Stimulated activated CD4-positive, alpha-beta T cell treated with anti-CD3 and anti-CD28 coated beads, Interleukin-4, amount 100 ng/mL, for 1 hour (primary cell): ENCODE data around the gene BHLHE41.
A peak's percentile ranks its signal among the peaks of the same experiment; 100 is the strongest.

Experiments
- DNase-seq: peaks from one replicate; pipeline ENCODE4 v3.0.0-alpha.2; 2020

The BHLHE41 gene

DNA sequence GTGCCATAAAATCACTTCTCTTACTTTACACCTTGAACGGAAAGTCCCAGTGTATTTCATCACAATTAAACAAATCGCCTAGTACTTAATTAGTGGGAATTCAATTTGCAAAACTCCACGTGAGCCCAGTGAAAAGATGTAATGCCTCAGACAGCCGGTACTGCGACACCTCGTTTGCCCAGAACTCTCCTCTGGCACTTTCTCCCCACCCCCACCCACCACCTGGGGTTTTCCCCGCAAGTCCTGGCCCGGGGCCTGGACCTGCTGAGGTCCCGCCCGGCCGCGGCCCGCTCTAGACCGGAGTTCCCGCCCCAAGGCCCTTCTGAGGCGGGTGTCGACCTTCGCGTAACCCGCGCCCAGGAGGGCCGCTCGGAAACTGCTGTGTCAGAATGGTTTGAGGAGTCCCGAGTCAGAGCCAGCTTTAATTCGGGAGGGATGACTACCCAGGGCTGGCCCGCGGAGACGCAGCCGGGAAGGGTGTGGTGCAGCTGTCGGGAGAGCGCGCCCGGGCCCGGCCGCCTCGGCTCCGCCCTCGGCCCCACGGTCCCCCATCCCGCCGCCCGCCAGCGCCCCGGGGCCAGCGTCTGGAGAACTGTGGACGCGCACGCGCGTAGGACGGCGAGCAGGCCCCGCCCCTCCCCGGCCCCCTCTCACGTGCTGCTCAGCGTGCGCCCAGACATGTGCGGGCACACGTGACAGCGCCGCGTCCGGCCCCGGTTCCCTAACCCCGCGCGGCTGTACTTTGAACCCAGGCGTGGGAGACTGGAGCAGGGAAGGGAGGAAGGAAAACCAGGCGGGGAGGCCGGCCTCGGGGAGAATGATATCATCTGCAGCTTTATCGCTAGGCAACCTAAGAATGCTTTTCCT is 10.8 kb downstream of the BHLHE41 start:
- peak; percentile 82 for DNase-seq

- no peak for DNase-seq
Measured at GRCh38 chr12:26113181-26113654, 11.6 kb downstream of the BHLHE41 start.

DNA sequence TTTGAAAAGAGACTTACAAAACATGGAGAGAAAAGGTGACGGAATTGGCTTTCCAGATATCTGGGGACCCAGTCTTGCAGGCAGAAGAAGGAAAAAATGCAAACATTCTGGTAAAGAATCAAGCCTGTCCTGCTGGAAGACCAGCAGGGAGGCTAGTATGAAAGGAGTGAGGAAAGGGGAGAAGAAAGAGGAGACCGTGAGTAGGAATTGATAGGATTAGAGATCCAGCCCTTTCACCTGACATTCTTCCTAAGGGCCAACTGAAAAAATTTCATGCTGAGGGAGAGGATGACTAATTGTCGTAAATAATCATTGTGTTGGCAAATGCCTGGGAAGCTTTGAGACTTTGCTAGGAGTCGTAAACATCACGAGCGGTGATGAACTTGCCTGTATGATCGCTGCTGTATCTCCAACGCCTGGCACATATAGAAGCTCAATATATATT is 12.1 kb downstream of the BHLHE41 start:
- no peak for DNase-seq

- no peak for DNase-seq
Measured at GRCh38 chr12:26112232-26112631, 12.6 kb downstream of the BHLHE41 start.

GRCh38 chr12:26109343-26109881 is 15.4 kb downstream of the BHLHE41 start:
- no peak for DNase-seq

DNA sequence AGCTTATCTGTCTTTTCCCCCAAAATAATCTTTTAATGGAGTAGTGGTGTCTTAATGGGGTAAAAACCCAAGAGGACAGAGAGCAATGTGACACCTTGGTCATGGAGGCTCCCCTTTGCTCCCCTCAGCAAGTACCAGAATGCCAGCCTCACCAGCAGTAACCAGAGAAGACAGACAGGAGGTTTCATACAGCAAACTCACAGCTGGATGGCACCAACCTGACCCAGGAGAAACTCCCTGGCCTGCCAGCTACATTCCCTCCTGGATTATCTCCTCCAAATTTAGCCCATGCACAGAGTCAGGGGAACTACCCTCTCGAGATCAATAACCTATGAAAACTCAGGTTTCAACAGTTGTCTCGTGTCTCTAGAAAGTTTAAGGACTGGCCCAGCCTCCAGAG is 15.9 kb downstream of the BHLHE41 start:
- no peak for DNase-seq

- DNase-seq = no peak
Measured at GRCh38 chr12:26106347-26106746, 18.5 kb downstream of the BHLHE41 start.

DNA sequence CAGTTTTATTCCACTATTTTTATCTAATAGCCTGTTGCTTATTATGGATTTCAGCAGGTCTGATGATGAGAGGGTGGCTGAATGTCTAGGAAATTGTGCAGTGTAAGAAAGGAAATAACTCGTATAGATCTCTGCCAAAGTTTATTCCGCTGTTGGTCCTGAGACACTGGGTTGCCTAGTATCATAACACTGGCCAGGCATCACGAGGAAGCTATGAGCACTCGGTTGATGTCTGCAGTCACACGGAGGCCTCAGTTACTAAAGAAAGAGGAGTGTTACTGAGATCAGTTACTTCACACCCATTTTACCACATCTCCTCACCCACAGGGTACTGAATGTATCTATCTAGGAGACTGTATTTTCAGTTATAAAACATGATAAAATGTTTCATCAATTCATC is 21.9 kb downstream of the BHLHE41 start:
- no peak for DNase-seq

DNA sequence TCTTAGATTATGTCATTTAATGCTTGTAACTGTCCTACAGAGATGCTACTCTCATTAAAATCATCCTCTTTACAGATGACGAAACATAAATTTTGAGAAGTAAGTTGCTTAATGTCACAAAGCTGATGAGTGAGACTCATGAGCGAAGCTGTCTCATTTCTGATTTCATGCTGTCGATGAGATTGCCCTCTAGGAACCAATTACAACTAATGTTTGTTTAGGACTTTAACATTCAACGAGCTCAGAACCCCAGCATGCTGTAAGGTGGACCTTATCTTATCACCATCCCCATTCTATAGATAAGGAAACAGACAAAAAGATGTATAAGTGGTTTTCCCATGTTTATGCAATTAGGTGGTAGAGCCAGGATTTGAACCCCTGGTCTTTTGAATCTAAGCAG is 23.1 kb downstream of the BHLHE41 start:
- no peak for DNase-seq

DNA sequence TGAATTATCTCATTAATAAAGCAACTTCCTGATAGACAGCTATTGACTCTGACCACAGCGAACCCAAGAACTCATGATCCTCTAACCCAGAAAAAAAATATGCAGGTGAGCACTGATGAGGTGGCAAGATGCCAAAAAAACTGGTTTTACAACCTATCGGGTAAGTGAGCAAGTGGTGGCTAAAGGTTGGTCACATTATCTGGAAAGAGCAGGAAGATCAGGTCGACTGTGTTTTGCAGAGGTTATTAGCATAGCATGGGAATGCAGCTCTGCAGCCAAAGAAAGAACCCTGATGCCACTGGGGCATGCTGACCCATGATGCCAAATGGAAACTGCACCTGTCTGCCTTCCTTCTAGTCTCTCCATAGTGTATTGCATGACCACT is 23.5 kb downstream of the BHLHE41 start:
- no peak for DNase-seq

GRCh38 chr12:26100666-26101349 is 24.0 kb downstream of the BHLHE41 start:
- no peak for DNase-seq

- DNase-seq = peak; percentile 48
Measured at GRCh38 chr12:26097046-26097878, 27.6 kb downstream of the BHLHE41 start.

DNA sequence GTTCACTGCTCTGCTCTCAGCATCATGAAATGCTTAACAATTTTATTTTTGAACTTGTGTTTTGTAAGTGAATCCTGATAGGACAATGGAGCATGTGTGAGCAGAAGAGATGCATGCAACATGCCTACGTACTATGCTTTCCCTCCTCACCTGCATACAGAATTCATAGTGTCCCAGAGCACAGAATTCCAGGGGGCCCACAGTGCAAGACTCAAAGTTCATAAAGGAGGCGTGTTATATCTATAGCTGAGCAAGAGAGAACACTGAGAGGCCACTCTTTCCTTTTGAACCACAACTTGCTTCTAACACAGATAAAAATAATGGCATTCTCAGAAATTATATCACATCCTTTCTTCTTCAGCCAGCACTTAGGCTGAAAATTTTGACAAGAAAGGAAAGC is 28.8 kb downstream of the BHLHE41 start:
- DNase-seq = no peak

GRCh38 chr12:26095186-26095585 is 29.7 kb downstream of the BHLHE41 start:
- no peak for DNase-seq

- no peak for DNase-seq
Measured at GRCh38 chr12:26092346-26093105, 32.3 kb downstream of the BHLHE41 start.

DNA sequence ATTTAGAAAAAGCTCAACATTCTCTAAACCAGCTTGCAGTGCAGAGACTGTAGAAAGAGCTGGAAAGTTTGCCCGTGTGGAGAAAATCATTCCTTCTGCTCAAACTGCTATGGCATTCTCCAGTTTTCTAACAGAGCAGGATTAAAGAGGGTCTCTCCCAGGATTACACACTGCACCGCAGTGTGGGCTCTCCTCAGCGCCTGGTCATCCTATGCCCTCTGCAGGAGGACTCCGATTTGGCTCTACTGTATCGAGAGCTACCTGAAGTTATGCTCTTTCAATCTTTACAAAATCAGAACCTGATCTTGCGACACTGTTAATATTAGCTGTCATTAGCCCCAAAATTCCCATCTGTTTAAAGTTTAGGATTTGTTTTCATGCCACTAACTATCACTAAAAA is 33.0 kb downstream of the BHLHE41 start:
- no peak for DNase-seq

- no peak for DNase-seq
Measured at GRCh38 chr12:26090836-26091510, 33.9 kb downstream of the BHLHE41 start.

DNA sequence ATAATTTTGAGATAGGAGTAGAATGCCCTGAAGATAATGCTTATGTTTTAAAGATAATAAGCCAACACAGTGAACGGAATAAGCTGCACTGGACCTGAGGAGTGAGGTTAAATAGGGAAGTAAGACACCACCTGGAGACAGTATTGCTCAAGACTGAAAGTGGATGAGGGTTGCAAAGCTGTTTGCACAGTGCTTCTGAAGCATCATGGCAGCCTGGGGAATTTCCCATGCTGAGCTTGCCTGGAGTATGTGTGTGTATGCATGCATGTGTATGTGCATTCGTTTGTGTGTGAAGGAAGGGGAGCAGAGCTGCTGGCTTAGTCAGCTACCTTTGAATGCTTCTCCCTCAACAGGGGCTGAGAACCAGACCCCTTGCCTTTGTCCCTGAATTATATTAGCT is 35.8 kb downstream of the BHLHE41 start:
- no peak for DNase-seq

- no peak for DNase-seq
Measured at GRCh38 chr12:26086936-26087335, 37.9 kb downstream of the BHLHE41 start.

DNA sequence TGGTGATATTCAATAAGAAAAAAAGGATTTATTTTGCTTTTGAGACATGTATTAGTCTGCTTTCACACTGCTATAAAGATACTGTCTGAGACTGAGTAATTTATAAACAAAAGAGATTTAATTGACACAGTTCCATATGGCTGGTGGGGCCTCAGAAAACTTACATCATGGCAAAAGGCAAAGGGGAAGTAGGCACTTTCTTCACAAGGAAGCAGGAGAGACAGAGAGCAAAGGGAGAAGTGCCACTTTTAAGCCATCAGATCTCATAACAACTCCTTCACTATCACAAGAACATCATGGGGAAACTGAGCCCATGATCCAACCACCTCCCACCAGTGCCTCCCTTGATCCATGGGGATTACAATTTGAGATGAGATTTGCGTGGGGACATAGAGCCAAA is 43.9 kb downstream of the BHLHE41 start:
- no peak for DNase-seq

DNA sequence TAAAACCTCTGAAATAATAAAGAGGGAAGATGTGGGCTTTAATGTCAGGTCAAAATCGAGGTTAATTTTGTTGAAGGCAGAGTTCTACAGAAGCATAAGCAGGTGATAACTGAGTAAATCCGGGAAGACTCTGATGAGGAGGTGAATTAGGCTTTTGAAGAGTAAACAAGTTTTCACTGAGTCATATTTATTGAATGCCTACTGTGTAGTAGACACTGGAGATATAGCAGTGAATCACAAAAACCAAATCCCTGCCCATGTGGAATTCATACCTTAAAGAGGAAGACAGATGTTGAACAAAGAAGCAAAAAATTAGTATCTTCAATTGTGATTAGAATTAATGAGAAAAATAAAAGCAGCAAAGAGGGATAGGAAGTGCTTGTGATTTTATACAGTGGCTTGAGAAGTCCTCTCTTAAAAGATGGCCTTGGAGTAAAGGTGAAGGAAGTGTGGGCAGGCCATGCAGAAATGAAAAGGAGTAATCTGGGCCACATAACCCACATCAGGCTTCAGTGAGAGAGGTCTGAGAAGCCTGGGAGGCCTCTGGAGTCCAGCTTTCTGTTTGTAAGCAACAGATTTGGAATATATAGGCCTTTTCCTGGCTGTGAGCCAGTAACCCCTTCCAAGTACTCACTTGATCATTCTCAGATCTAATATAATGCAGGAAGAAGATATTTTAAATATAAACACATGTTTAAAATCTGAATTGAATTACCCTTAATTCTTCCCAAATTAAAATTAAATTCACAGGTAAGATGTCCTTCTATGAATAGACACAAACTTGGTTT is 46.7 kb downstream of the BHLHE41 start:
- no peak for DNase-seq
